H9 (cell line): Measurements from ENCODE around the gene SGIP1. TPM values are rescaled to one million over a fixed set of nuclear protein-coding genes. Genes with fewer than 3 reads are reported as not detected.

Experiments used
- DNase-seq: peaks from one replicate; pipeline ENCODE4 v3.0.0-alpha.2; 2017
- H2AFZ ChIP-seq: one replicate; pipeline ENCODE4 v1.6.1; 2013; ENCODE audit warnings: mild to moderate bottlenecking, low read length, control low read depth, moderate library complexity
- H2AK5ac ChIP-seq: 2 replicates; pipeline ENCODE4 v1.6.1; 2013; ENCODE audit warnings: low read length, control low read depth, mixed read lengths; ENCODE audit not compliant: insufficient read length
- H2BK120ac ChIP-seq: one replicate; pipeline ENCODE4 v1.6.1; 2013; ENCODE audit warnings: low read depth, mild to moderate bottlenecking, low read length, control low read depth, inconsistent platforms; ENCODE audit not compliant: poor library complexity, severe bottlenecking
- H2BK12ac ChIP-seq: 2 replicates; pipeline ENCODE4 v1.6.1; 2013; ENCODE audit warnings: low read length, control low read depth, mixed read lengths, low read depth; ENCODE audit not compliant: insufficient read length
- H2BK15ac ChIP-seq: 2 replicates; pipeline ENCODE4 v1.6.1; 2013; ENCODE audit warnings: low read depth, low read length, control low read depth
- H2BK20ac ChIP-seq: one replicate; pipeline ENCODE4 v1.6.1; 2013; ENCODE audit warnings: low read depth, mild to moderate bottlenecking, low read length, control low read depth, inconsistent platforms; ENCODE audit not compliant: poor library complexity, severe bottlenecking
- H2BK5ac ChIP-seq: 2 replicates; pipeline ENCODE4 v1.6.1; 2013; ENCODE audit warnings: low read length, control low read depth, mixed read lengths; ENCODE audit not compliant: insufficient read length
- H3K14ac ChIP-seq: 2 replicates; pipeline ENCODE4 v1.6.1; 2013; ENCODE audit warnings: low read length, control low read depth; ENCODE audit not compliant: insufficient read depth
- H3K18ac ChIP-seq: 2 replicates; pipeline ENCODE4 v1.6.1; 2013; ENCODE audit warnings: low read depth, mild to moderate bottlenecking, mixed read lengths, low read length, control low read depth; ENCODE audit not compliant: insufficient read length
- H3K23ac ChIP-seq: 2 replicates; pipeline ENCODE4 v1.6.1; 2013; ENCODE audit warnings: low read length, control low read depth, mixed read lengths, low read depth; ENCODE audit not compliant: insufficient read length
- H3K23me2 ChIP-seq: 2 replicates; pipeline ENCODE4 v1.6.1; 2013; ENCODE audit warnings: low read depth, mild to moderate bottlenecking, mixed read lengths, low read length, control low read depth; ENCODE audit not compliant: insufficient read length, poor library complexity, severe bottlenecking
- H3K27ac ChIP-seq: 2 replicates; pipeline ENCODE4 v1.5.1; 2013; ENCODE audit warnings: low read length, control low read depth, mixed read lengths, low read depth; ENCODE audit not compliant: insufficient read length
- H3K27me3 ChIP-seq: 2 replicates; pipeline ENCODE4 v1.6.1; 2013; ENCODE audit warnings: low read length, control low read depth, inconsistent platforms; ENCODE audit not compliant: insufficient read depth
- H3K4ac ChIP-seq: 2 replicates; pipeline ENCODE4 v1.6.1; 2013; ENCODE audit warnings: low read depth, mild to moderate bottlenecking, control low read depth, inconsistent platforms, low read length, moderate library complexity
- H3K4me1 ChIP-seq: 2 replicates; pipeline ENCODE4 v1.6.1; 2013; ENCODE audit warnings: low read length, control low read depth, inconsistent platforms; ENCODE audit not compliant: insufficient read depth
- H3K4me2 ChIP-seq: 2 replicates; pipeline ENCODE4 v1.6.1; 2013; ENCODE audit warnings: low read length, control low read depth, mixed read lengths; ENCODE audit not compliant: insufficient read length, insufficient read depth
- H3K56ac ChIP-seq: 2 replicates; pipeline ENCODE4 v1.6.1; 2013; ENCODE audit warnings: low read depth, mild to moderate bottlenecking, mixed read lengths, low read length, control low read depth; ENCODE audit not compliant: insufficient read length
- H3K79me1 ChIP-seq: 2 replicates; pipeline ENCODE4 v1.6.1; 2013; ENCODE audit warnings: low read depth, mild to moderate bottlenecking, moderate library complexity, low read length, control low read depth, inconsistent platforms; ENCODE audit not compliant: insufficient read depth, poor library complexity, severe bottlenecking
- H3K79me2 ChIP-seq: 2 replicates; pipeline ENCODE4 v1.6.1; 2013; ENCODE audit warnings: low read length, control low read depth, inconsistent platforms; ENCODE audit not compliant: insufficient read depth
- H3K9ac ChIP-seq: 2 replicates; pipeline ENCODE4 v1.6.1; 2013; ENCODE audit warnings: low read length, control low read depth, mixed read lengths; ENCODE audit not compliant: insufficient read length; ENCODE audit errors: extremely low read depth
- H3K9me3 ChIP-seq: one replicate; pipeline ENCODE4 v1.6.1; 2013; ENCODE audit warnings: low read depth, low read length, inconsistent platforms; ENCODE audit not compliant: control insufficient read depth
- H3T11ph ChIP-seq: one replicate; pipeline ENCODE4 v1.6.1; 2013; ENCODE audit warnings: mild to moderate bottlenecking, low read length, control low read depth, inconsistent platforms
- H4K20me1 ChIP-seq: one replicate; pipeline ENCODE4 v1.6.1; 2013; ENCODE audit not compliant: control insufficient read depth, insufficient read length, insufficient read depth
- H4K5ac ChIP-seq: 2 replicates; pipeline ENCODE4 v1.6.1; 2013; ENCODE audit warnings: low read depth, mild to moderate bottlenecking, mixed read lengths, low read length, control low read depth; ENCODE audit not compliant: insufficient read length
- H4K8ac ChIP-seq: replicated peaks from 2 replicates; pipeline ENCODE4 v1.6.1; 2013; ENCODE audit warnings: low read length, control low read depth, mixed read lengths, low read depth; ENCODE audit not compliant: insufficient read length
- H4K91ac ChIP-seq: 2 replicates; pipeline ENCODE4 v1.6.1; 2013; ENCODE audit warnings: low read depth, mild to moderate bottlenecking, moderate library complexity, mixed read lengths, low read length, control low read depth; ENCODE audit not compliant: insufficient read length
- H3K27ac Mint-ChIP-seq, 3 experiments: 2 replicates in 2 of 3; 3 replicates in 1 of 3; pipeline ENCODE4 v1.8.0; 2020 to 2021; ENCODE audit warnings: mixed read lengths in 3 of 3, mild to moderate bottlenecking in 1 of 3, moderate library complexity in 1 of 3
- H3K27me3 Mint-ChIP-seq: 2 replicates; pipeline ENCODE4 v1.8.0; 2021; ENCODE audit warnings: low read depth, mild to moderate bottlenecking, moderate library complexity, mixed read lengths
- H3K36me3 Mint-ChIP-seq, 3 experiments: 2 replicates in 2 of 3; 3 replicates in 1 of 3; pipeline ENCODE4 v1.8.0; 2020 to 2021; ENCODE audit warnings: low read depth in 3 of 3, mixed read lengths in 3 of 3; ENCODE audit not compliant: insufficient read depth in 1 of 3
- H3K4me1 Mint-ChIP-seq, 2 experiments: 2 replicates each; pipeline ENCODE4 v1.8.0; 2020; ENCODE audit warnings: mixed read lengths in 2 of 2
- H3K4me3 Mint-ChIP-seq, 2 experiments: 2 replicates in 1 of 2; 3 replicates in 1 of 2; pipeline ENCODE4 v1.8.0; 2020 to 2021; ENCODE audit warnings: mild to moderate bottlenecking in 2 of 2, mixed read lengths in 2 of 2, moderate library complexity in 1 of 2
- H3K9me3 Mint-ChIP-seq, 2 experiments: 2 replicates in 1 of 2; 3 replicates in 1 of 2; pipeline ENCODE4 v1.8.0; 2020; ENCODE audit warnings: mild to moderate bottlenecking in 2 of 2, mixed read lengths in 2 of 2, moderate library complexity in 1 of 2
- CTCF ChIP-seq: fragments of 200-600 bp; sonication (generic); conservative IDR thresholded peaks from 3 replicates; pipeline ENCODE4 v1.8.0; 2021; ENCODE audit warnings: antibody characterized with exemption, mild to moderate bottlenecking
- WGBS: extraction: QIAGEN DNeasy Blood & Tissue Kit; methylation state at CpG from one replicate; pipeline ENCODE4 v1.1.7; 2013; ENCODE audit warnings: missing lambda C conversion rate, low lambda C conversion rate, mixed read lengths; ENCODE audit not compliant: insufficient read length; ENCODE audit errors: extremely low coverage; 5-methylcytosine and 5-hydroxymethylcytosine counted together
- total RNA-seq: library from RNA; stranded (reverse); gene quantifications from 2 replicates; pipeline ENCODE4 v1.2.1, GENCODE V29; 2021

SGIP1 gene
- total RNA-seq, 1 experiment from 2014 or later, result 1.5 TPM

GRCh38 chr1:66747501-66747900, 213.5 kb downstream of the SGIP1 start:
- Histone ChIP-seq H2BK12ac (no peak overlapping the region), H3K9ac (no peak overlapping the region), H3K23me2 (peaks cover 6% of the 10 kb centered on the region), H4K8ac (no peak overlapping the region), H3K27me3 (no peaks in the 10 kb centered on the region; the same call in 1 of the 2 replicates), H2BK20ac (no peak overlapping the region), H3K4me2 (no peak overlapping the region), H3K4me1 (no peaks in the 10 kb centered on the region; the same call in 1 of the 2 replicates), H4K5ac (no peak overlapping the region), H2AK5ac (no peak overlapping the region), H2BK5ac (no peak overlapping the region), H3K9me3 (no peaks in the 10 kb centered on the region), H4K20me1 (no peaks in the 10 kb centered on the region), H3T11ph (no peak overlapping the region), H3K79me1 (no peaks in the 10 kb centered on the region), H4K91ac (no peak overlapping the region), H2BK120ac (no peak overlapping the region), H3K56ac (no peak overlapping the region), H3K4ac (no peak overlapping the region), H2BK15ac (no peak overlapping the region), H3K18ac (no peak overlapping the region), H2AFZ (no peak overlapping the region), H3K79me2 (no peaks in the 10 kb centered on the region), H3K23ac (no peak overlapping the region), H3K14ac (no peak overlapping the region), H3K27ac (no peak overlapping the region)
- Mint-ChIP-seq H3K27ac (no peak overlapping the region), H3K27me3 (peaks cover 25% of the 10 kb centered on the region), H3K4me3 (no peak overlapping the region), H3K9me3 (no peaks in the 10 kb centered on the region), H3K4me1 (peaks cover 0 to 3% of the 10 kb centered on the region in 2 experiments; a peak in 1 of 4 replicates), H3K36me3 (no peaks in the 10 kb centered on the region)
- no CpG with 5 or more reads among the region's 1 CpG for WGBS
- DNase-seq, result no peak
- TF ChIP-seq CTCF, result no peak
